ENCODE data around the gene PPP1R12B.
"Not testable (repeated sequence)": the region's sequence is repeated elsewhere in the genome, so short reads cannot be mapped to it uniquely, and the experiment has no call there.

Gene PPP1R12B

GRCh38 chr1:202493112-202493511 lies 144.6 kb downstream of the PPP1R12B start:
- DNase-seq: not testable (repeated sequence)

- no peak for DNase-seq
These were observed 150.0 kb downstream of the PPP1R12B start for GRCh38 chr1:202498542-202498941.

- not testable (repeated sequence) for DNase-seq
These were observed 151.5 kb downstream of the PPP1R12B start for GRCh38 chr1:202499997-202500396.

- no peak for DNase-seq
These were observed 152.8 kb downstream of the PPP1R12B start for GRCh38 chr1:202501281-202501680.

- DNase-seq: no peak
These were observed 156.9 kb downstream of the PPP1R12B start for GRCh38 chr1:202505356-202505755.

- DNase-seq: not testable (repeated sequence)
These were observed 157.5 kb downstream of the PPP1R12B start for GRCh38 chr1:202505880-202506575.

GRCh38 chr1:202508863-202509262 lies 160.4 kb downstream of the PPP1R12B start:
- DNase-seq: not testable (repeated sequence)

- DNase-seq: not testable (repeated sequence)
These were observed 165.4 kb downstream of the PPP1R12B start for GRCh38 chr1:202513875-202514274.

GRCh38 chr1:202516434-202516877 lies 168.0 kb downstream of the PPP1R12B start:
- no peak for DNase-seq

GRCh38 chr1:202517146-202517545 lies 168.6 kb downstream of the PPP1R12B start:
- not testable (repeated sequence) for DNase-seq

GRCh38 chr1:202518180-202518579 lies 169.7 kb downstream of the PPP1R12B start:
- DNase-seq: not testable (repeated sequence)

- not testable (repeated sequence) for DNase-seq
These were observed 170.4 kb downstream of the PPP1R12B start for GRCh38 chr1:202518905-202519304.

GRCh38 chr1:202520129-202520856 lies 171.8 kb downstream of the PPP1R12B start:
- DNase-seq: not testable (repeated sequence)

GRCh38 chr1:202520857-202521216 lies 172.3 kb downstream of the PPP1R12B start:
- DNase-seq: not testable (repeated sequence)

GRCh38 chr1:202521484-202521883 lies 173.0 kb downstream of the PPP1R12B start:
- not testable (repeated sequence) for DNase-seq

GRCh38 chr1:202521886-202522285 lies 173.4 kb downstream of the PPP1R12B start:
- no peak for DNase-seq

GRCh38 chr1:202526056-202526455 lies 177.6 kb downstream of the PPP1R12B start:
- DNase-seq: not testable (repeated sequence)

GRCh38 chr1:202528096-202528722 lies 179.7 kb downstream of the PPP1R12B start:
- DNase-seq: not testable (repeated sequence)

GRCh38 chr1:202530686-202531085 lies 182.2 kb downstream of the PPP1R12B start:
- DNase-seq: not testable (repeated sequence)

GRCh38 chr1:202531472-202531811 lies 182.9 kb downstream of the PPP1R12B start:
- DNase-seq: no peak

GRCh38 chr1:202531812-202532616 lies 183.5 kb downstream of the PPP1R12B start:
- not testable (repeated sequence) for DNase-seq

- not testable (repeated sequence) for DNase-seq
These were observed 190.7 kb downstream of the PPP1R12B start for GRCh38 chr1:202539166-202539574.

GRCh38 chr1:202539583-202539982 lies 191.1 kb downstream of the PPP1R12B start:
- DNase-seq: not testable (repeated sequence)
